ENCODE measurements around the gene CLDN9. TPM values are rescaled to one million over a fixed set of nuclear protein-coding genes. Genes with fewer than 3 reads are reported as not detected.

Gene CLDN9
- polyA plus RNA-seq, 10 donors, result 0.45 to 2.6 (median 1.3) TPM

- no peak for DNase-seq
Observed at GRCh38 chr16:2973605-2974318, 39.0 kb upstream of the CLDN9 start.

DNA sequence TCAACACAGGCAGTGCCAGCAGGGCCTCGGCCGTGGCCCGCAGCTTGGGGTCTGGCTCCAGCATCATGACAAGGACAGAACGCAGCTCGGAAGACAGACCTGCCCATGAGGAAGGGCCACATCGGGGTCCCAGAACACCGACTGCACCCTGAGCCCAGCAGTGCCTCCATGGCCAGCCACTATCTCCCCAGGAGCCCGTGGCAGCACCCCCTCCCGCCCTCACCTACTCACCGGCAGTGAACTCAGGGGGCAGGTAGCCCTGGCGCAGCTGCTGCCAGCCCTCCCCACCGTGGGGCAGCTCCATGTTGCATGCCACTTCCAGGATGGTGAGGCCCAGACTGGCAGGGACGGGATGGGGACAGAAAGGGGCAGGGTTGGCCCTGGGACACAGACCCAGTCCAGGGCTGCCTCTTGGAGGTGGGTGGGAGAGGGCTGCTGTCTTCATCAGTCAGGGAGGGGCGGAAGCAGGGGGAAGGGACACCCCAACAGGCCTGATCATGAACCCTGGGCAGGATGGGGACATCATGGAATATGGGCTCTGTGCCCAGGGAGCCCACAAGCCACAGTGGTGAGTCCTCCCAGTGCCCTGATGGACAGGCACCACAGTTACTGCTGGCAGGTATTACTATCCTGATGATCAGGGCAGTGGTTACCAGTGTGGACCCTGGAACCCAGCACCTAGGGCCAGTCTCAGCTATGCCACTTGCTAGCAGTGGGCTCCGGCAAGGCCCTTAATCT lies 38.2 kb upstream of the CLDN9 start:
- no peak for DNase-seq

- no peak for DNase-seq
Observed at GRCh38 chr16:2975161-2975795, 37.4 kb upstream of the CLDN9 start.

- no peak for DNase-seq
Observed at GRCh38 chr16:2976201-2976600, 36.5 kb upstream of the CLDN9 start.

DNA sequence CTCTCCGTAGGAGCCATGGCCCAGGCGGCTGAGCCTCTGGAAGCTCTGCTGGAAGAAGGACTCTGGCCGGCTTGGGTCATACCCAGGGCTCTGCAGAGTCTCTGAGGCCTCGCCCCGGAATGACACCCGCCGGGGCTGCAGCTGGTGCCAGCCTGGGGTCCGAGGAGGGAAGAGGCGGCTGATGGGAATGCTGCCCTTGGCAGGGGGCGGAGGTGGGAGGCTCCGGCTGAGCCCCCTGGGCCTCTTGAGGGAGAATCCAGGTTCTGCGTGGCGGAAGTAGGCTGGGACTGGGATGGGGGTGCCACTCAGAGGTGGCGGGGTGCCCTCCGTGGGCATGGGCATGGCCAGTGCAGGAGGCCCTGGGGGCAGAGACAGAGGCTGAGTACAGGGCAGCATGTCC lies 36.0 kb upstream of the CLDN9 start:
- no peak for DNase-seq

- no peak for DNase-seq
Observed at GRCh38 chr16:2977440-2977839, 35.3 kb upstream of the CLDN9 start.

DNA sequence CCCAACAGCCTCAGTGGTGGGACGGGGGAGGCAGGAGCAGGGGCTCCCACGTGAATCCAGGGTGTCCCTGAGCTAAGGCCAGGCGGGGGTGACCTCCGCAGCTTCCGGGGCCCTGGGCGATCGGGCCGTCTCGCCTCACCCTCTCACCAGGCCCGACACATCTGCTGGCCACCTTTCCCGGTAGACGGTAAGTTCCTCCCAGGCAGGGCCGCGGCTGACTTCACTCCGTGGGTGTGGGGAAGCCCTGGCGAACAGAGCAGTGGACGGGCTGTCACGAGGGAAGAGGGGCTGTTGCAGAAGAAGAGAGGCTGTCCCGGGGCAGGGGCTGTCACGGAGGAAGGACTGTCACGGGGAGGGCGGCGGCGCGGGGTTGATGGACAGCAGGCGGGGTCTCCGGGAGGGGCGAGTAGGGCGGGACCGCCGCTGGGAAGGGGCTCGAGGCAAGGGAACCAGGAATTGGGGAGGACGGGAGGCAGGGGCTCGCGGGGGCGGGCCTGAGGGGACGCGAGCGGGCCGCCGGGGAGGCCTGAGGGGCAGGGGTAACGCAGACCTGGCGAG lies 33.0 kb upstream of the CLDN9 start:
- DNase-seq, result no peak

DNA sequence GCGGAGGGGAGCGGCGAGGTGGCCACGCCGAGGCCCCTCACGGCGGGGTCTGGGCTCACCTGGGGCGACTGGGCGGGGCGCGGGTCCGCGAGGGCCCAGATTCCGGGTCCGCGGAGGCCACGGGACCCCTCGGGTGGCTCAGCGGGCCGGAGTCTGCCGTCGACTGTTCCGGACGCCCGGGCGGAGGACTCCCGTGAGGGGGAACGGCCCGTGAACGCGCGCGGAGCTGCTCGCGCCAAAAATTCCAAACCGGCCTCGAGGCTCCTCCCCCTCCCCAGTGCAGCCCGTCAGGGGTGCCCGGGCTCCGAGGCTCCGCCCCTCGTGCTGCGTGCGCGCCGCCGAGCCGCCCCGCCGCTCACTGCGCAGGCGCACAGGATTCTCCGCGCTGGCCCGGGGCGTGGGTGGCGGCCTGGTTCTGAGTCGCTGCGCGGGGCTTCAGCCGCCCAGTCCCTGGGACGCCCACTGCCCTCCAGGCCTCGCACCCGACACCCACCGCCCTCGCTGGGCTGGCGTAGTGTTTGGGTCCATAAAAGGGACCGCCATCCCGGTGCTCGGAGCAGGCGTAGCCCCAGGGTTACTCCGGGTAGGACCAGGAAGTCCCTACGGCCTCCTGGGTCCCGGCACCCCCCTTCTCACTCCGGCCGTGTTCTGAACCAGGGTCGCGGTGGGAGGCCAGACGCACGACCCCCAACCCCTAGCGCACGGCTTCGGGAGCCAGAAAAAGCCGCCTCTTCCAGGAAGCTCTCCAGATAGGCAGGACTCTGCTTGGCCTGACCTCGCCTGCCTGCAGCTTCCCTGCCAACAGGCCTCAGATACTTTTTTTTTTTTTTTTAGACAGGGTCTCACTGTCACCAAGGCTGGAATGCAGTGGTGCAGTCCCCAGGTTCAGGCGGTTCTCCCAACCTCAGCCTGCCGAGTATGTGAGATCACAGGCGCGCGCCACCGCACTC lies 32.2 kb upstream of the CLDN9 start, which contains the start of gene PKMYT1:
TSS of gene PKMYT1 (minus strand) at position 220 of the 950 bp plus-strand sequence. CDS start 789 bp downstream, outside the sequence.
- DNase-seq, result peak; percentile 90 to 97 (median 95)

- DNase-seq, result no peak
Observed at GRCh38 chr16:2981177-2981898, 31.4 kb upstream of the CLDN9 start.

- DNase-seq, result no peak
Observed at GRCh38 chr16:2981899-2982250, 30.8 kb upstream of the CLDN9 start.

DNA sequence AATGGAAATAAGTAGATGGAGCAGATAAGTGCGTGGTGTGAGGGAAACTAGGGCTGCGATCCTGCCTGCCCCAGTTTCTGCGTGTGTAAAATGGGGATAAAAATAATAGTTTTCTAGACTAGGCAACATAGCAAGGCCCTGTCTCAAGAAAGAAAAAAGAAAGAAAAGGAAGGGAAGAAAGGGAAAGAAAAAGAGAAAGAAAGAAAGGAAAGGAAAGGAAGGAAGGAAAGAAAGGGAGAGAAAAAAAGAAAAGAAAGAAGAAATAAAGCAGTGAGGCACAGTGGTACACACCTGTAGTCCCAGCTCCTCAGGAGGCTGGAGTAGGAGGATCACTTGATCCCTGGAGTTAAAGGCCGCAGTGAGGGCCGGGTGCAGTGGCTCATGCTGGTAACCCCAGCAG lies 30.3 kb upstream of the CLDN9 start:
- no peak for DNase-seq

DNA sequence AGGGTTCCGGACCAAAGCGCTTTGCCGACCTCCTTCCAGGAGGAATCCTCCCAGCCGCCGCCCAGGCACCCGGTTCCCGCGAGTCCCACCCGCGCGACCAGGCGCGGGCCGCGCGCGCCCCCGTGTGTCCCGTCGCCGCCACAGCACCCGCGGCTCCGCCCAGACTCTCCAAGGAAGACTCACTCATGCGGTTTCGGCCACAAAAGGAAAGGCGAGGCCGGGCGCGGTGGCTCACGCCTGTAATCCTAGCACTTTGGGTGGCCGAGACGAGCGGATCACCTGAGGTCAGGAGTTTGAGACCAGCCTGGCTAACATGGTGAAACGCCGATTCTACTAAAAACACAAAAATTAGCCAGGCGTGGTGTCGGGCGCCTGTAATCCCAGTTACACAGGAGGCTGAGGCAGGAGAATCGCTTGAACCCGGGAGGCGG lies 29.0 kb upstream of the CLDN9 start:
- peak; percentile 71 to 89 (median 79) for DNase-seq

DNA sequence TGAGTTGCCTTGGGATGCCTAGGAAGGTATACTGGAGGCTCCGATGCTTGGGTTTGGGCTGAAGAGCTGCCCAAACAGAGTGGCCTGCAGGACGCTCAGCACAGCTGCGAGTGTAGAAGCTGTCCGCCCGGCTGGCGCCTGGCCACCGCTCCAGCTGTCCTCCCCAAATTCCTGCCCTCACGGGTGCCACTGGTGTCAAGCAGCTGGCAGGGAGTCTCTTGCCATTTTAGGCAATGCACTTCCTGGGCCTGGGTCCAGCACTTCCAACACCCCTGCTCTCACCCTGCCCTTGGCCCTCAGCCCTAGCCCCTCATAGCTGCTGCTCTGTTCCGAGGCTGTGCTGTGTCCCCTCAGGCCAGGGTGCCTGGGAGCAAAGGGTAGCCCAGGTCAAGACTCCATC lies 27.3 kb upstream of the CLDN9 start:
- DNase-seq, result peak; percentile 76 to 84 (median 79)

GRCh38 chr16:2985893-2986355 lies 26.8 kb upstream of the CLDN9 start:
- no peak for DNase-seq

- no peak for DNase-seq
Observed at GRCh38 chr16:2986623-2987188, 26.0 kb upstream of the CLDN9 start.

GRCh38 chr16:2987286-2987685 lies 25.4 kb upstream of the CLDN9 start:
- DNase-seq, result no peak

- peak; percentile 57 to 80 (median 61) for DNase-seq
Observed at GRCh38 chr16:2987833-2988232, 24.9 kb upstream of the CLDN9 start.

DNA sequence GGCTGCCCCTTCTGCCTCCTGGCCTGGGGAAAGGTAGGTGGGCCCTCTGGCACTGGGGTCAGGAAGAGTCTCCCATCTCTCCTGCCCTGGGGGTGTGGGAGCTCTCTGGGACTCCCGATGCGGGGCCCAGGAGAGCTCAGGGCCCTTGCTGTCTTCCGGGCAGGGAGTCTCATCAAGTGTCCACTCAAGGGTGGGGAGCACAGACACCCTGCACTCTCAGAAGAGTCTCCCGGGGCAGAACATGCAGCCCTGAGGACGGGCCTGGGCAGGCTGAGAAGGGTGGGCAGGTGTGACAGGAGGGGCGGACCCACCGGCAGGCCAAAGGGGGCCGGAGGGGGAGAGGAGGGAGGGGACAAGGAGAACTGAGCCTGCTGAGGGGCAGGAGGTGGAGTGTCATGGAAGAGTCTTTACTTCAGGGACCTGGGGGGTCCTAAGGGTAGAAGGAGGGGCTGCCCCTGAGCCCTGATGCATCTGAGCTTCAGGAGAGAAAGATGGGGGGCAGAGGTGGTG lies 24.1 kb upstream of the CLDN9 start:
- DNase-seq, result no peak

DNA sequence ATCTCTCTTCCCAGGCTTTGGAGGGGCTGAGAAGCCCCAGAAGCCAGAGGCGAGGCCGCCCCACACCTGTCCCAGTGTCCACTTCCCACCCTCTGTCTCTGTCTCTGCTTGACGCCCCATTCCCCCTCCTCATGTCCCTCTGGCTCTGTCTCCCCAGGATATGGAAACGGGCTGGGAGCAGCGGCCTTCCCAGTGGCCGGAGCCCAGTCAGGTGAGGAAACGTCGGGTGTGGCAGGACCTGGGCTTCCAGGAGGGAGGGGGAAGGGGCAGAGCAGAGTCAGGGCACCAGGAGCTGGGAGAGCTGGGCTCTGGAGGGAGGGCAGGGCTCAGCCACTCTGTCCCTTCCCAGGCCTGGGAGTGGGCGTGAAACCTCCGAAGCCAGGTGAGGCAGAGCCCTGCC lies 21.8 kb upstream of the CLDN9 start:
- no peak for DNase-seq
